ENCODE results near the gene CAPRIN2.

CAPRIN2 gene

GRCh38 chr12:30696486-30696885 is 58.3 kb downstream of the CAPRIN2 start:
- FAIRE-seq = no peak

DNA sequence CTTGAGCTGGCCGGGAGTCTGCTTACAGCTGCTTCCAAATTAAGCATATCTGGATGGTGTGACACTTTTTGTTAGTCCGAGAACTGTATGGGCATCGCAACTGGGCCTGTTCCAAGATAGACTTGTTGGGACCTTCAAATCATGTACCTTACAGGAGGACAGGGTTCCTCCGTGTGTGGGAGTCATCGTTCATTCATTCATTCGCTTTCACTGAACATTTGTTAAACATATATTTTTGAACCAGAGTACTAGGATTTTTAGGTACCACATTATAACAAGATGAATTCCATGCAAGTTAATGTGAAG is 58.7 kb downstream of the CAPRIN2 start:
- no peak for FAIRE-seq

- FAIRE-seq = no peak
Observed at GRCh38 chr12:30695199-30696102, 59.3 kb downstream of the CAPRIN2 start, which contains the start of gene IPO8. Gene IPO8 (minus strand): TSS chr12:30695869. CDS start chr12:30695647, 222 bp downstream.

DNA sequence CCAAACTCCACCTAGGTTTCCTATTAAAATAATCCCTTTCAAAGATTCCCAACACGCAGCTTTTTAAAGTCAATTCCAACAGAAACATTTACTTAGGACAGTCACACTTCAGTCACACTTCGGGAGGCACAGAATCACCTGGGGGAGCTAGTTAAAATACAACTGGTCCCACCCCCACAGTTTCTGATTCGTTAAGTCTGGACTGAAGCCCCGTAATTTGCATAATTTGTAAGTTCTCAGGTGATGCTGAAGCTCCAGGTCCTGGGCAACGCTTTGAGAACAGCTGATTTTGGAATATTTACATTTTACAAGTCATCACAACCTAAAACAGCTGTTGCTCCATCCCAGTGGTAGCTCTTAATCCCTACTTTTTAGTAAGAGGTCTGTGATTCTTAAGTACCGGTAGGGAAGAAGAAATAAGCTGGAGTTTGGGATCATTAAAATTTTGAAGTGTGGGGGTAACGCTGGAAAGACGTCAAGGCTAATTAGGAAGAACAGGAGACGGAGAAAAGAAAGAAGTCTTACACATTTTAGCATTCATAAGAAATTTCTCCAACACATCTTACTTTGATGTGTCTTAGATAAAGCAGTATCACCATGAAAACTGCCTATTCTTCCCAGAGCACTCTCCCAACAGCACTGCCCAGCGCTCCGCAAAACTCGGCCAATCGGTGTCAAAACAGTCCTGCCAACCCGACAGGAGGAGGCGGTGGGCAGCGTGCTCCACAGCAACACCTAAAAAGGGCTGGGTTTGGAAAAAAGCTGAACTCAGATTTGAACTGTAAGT is 60.1 kb downstream of the CAPRIN2 start:
- FAIRE-seq = peak; percentile 27

DNA sequence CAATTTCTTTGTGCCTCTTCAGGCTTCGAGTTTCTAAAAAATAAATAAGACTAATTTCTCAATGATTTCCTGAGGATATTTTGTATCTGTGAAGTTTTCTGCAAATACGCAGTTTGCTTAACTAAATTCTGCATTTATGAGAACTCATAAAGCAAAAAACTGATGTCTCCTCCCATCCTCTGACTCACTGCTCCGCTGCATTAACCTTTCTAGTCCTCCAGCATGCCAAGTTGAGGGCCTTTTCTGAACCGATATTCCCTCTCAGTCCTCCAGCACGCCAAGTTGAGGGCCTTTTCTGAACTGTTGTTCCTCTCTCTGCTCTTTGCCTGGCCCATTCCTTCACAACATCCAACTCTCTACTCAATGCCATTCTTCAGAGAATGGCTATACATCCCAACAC is 62.3 kb downstream of the CAPRIN2 start:
- FAIRE-seq = no peak

- peak; percentile 78 for FAIRE-seq
Observed at GRCh38 chr12:30691122-30691879, 63.5 kb downstream of the CAPRIN2 start.

DNA sequence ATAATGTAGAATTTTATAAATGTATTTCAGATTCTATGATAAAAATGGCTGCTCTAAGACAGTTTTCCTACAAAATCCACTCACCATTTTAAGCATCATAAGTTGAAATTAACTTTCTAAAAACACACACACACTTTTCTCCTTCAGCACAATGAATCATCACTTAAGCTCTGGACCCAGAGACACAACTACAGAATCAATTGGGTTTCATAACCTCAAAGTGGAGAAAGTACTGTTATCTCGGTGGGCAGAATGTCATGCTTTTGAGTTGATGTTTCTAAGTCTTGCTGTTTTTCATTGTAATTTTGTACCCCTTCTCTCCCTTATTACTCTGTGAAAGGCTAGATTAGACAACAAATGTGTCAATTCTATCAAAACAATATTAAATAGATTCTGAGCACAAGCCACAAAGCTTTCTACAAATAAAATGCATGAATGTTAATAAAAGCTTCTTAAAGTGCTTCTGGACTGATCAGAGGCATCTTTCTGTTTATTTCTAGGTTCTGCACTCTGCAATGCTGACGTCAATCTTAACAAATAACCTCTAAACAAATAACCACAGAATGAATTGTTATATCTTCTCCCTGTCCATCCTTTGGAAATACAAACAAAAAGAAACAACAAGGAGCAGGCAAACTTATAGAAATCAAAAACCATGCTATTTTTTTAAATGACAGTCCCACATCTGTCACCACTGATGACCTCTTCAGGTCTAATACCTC is 67.3 kb downstream of the CAPRIN2 start:
- no peak for FAIRE-seq

DNA sequence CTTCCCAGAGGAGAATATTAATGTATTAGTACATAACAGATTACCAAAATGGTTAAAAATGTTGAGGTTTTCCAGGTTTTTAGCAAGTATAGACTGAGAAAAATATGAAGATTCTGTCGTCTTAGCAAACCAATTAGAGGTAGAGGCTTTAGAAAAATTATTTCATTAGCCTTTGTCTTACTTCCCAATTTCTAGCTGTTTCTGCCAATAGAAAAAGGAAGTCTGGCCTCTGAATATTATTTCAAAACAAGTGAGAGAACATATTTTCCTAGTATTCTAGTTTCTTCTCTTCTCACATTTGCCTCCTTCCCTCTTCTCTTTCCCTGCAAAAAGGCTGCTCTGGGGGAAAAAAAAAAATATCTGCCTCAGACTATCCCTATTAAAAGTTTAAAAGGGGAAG is 75.5 kb downstream of the CAPRIN2 start:
- FAIRE-seq = no peak

- FAIRE-seq = no peak
Observed at GRCh38 chr12:30678221-30678620, 76.5 kb downstream of the CAPRIN2 start.

DNA sequence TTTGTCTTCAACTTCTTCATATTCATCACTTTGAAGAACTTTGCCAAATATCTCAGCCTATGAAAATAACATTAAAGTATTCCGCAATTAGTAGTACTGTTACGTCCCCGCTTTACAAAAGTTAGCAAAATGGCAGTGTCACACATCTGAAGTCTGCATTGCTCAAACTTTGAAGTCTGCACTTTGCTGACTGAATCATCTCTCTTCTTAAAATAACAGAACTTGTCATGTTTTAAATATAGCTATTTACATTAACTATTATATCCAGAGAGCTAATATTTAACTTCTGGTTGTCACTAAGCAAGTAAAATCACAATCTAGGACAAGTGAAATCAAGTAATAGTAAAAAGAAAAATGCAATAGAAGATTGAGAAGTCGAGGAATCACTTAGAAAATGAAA is 93.5 kb downstream of the CAPRIN2 start:
- FAIRE-seq = no peak

Measured in islet of Langerhans (tissue), 1 donor.